Left ventricle myocardium inferior (tissue), 1 donor: Measurements from ENCODE around the gene CPA4. TPM values are rescaled to one million over a fixed set of nuclear protein-coding genes. Genes with fewer than 3 reads are reported as not detected.

Source experiments
- DNase-seq: peaks from one replicate; pipeline ENCODE4 v3.0.0-alpha.2; 2020
- H3K27ac ChIP-seq: fragments of 200-600 bp; replicated peaks from 2 replicates; pipeline ENCODE4 v1.8.0; 2021
- H3K27me3 ChIP-seq: fragments of 200-600 bp; 2 replicates; pipeline ENCODE4 v1.8.0; 2021; ENCODE audit warnings: low read depth
- H3K36me3 ChIP-seq: fragments of 200-600 bp; 2 replicates; pipeline ENCODE4 v1.8.0; 2021
- H3K4me1 ChIP-seq: fragments of 200-600 bp; 2 replicates; pipeline ENCODE4 v1.8.0; 2021
- H3K4me3 ChIP-seq: fragments of 200-600 bp; 2 replicates; pipeline ENCODE4 v1.8.0; 2021; ENCODE audit warnings: mild to moderate bottlenecking, moderate library complexity
- H3K9me3 ChIP-seq: fragments of 200-600 bp; replicated peaks from 2 replicates; pipeline ENCODE4 v1.8.0; 2021
- CTCF ChIP-seq: fragments of 200-600 bp; IDR thresholded peaks from 2 replicates; pipeline ENCODE4 v1.8.0; 2021; ENCODE audit warnings: antibody characterized with exemption, mild to moderate bottlenecking, borderline replicate concordance
- intact Hi-C: fragments of 100-400 bp; cut with micrococcal nuclease; formaldehyde crosslinking; loops from one replicate; pipeline ENCODE4 v1.11.0; 2022
- total RNA-seq: library from RNA; stranded (reverse); fragmentation: NEBNext Ultra II Directional; extraction: Animal tissue kit (Norgen Biotek cat#: 25700); gene quantifications from one replicate; pipeline ENCODE4 v1.2.1, GENCODE V29; 2021
- donor health status: DM: no; HTN: yes; CAD: no; lungs with severe emphysema.

Gene CPA4
- total RNA-seq, 1 donor from 2014 or later: not detected

- peaks cover 10% of the 10 kb centered on the region for H3K4me1 ChIP-seq
- TF ChIP-seq CTCF: no peak
- no peak overlapping the region for H3K27ac ChIP-seq
- intact Hi-C loops: no loop called here
- no peaks in the 10 kb centered on the region for H3K36me3 ChIP-seq
- H3K27me3 ChIP-seq: peaks cover 14% of the 10 kb centered on the region
- DNase-seq: no peak
- H3K9me3 ChIP-seq: peaks cover 13% of the 10 kb centered on the region
- no peak overlapping the region for H3K4me3 ChIP-seq
Observed at GRCh38 chr7:130346177-130346905, 53.4 kb downstream of the CPA4 start.

- intact Hi-C loops: no loop called here
- peaks cover 16% of the 10 kb centered on the region for H3K4me1 ChIP-seq
- no peaks in the 10 kb centered on the region for H3K36me3 ChIP-seq
- H3K27me3 ChIP-seq: peaks cover 16% of the 10 kb centered on the region
- no peak overlapping the region for H3K27ac ChIP-seq
- peaks cover 9% of the 10 kb centered on the region for H3K9me3 ChIP-seq
- no peak for TF ChIP-seq CTCF
- no peak for DNase-seq
- H3K4me3 ChIP-seq: no peak overlapping the region
Observed at GRCh38 chr7:130346941-130347340, 54.0 kb downstream of the CPA4 start.

GRCh38 chr7:130349911-130350782, 57.2 kb downstream of the CPA4 start:
- no peak for DNase-seq
- no peaks in the 10 kb centered on the region for H3K36me3 ChIP-seq
- intact Hi-C loops: no loop called here
- H3K4me3 ChIP-seq: no peak overlapping the region
- peaks cover 24% of the 10 kb centered on the region for H3K4me1 ChIP-seq
- H3K27me3 ChIP-seq: peaks cover 22% of the 10 kb centered on the region
- H3K27ac ChIP-seq: peak overlapping the region; percentile 75
- H3K9me3 ChIP-seq: no peaks in the 10 kb centered on the region
- TF ChIP-seq CTCF: no peak

GRCh38 chr7:130350945-130351790, 58.2 kb downstream of the CPA4 start:
- Histone ChIP-seq H3K9me3 (no peaks in the 10 kb centered on the region), H3K4me3 (no peak overlapping the region), H3K36me3 (no peaks in the 10 kb centered on the region), H3K4me1 (peaks cover 29% of the 10 kb centered on the region), H3K27ac (peak overlapping the region; percentile 75), H3K27me3 (peaks cover 18% of the 10 kb centered on the region)
- intact Hi-C loops: no loop called here
- TF ChIP-seq CTCF: no peak
- peak; percentile 34 for DNase-seq

GRCh38 chr7:130351791-130352090, 58.8 kb downstream of the CPA4 start:
- intact Hi-C loops: no loop called here
- no peaks in the 10 kb centered on the region for H3K9me3 ChIP-seq

More at GRCh38 chr7:130351791-130352090, 58.8 kb downstream of the CPA4 start:
- Histone ChIP-seq H3K27me3 (peaks cover 13% of the 10 kb centered on the region), H3K27ac (peak overlapping the region; percentile 75), H3K4me3 (no peak overlapping the region), H3K4me1 (peaks cover 35% of the 10 kb centered on the region), H3K36me3 (no peaks in the 10 kb centered on the region)
- no peak for TF ChIP-seq CTCF
- no peak for DNase-seq
